Endothelial cell (in vitro differentiated cells): Measurements from ENCODE around the gene SPPL3. TPM values are rescaled to one million over a fixed set of nuclear protein-coding genes. Genes with fewer than 3 reads are reported as not detected.
"Not testable (repeated sequence)": the region's sequence is repeated elsewhere in the genome, so short reads cannot be mapped to it uniquely, and the experiment has no call there.

Experiments
- DNase-seq: peaks from one replicate; pipeline ENCODE4 v3.0.0; 2021; ENCODE audit warnings: low spot score
- H3K27ac Mint-ChIP-seq: one replicate; pipeline ENCODE4 v1.8.0; 2021; ENCODE audit warnings: mixed read lengths, inconsistent platforms; ENCODE audit not compliant: unreplicated experiment
- H3K27me3 Mint-ChIP-seq: one replicate; pipeline ENCODE4 v1.8.0; 2021; ENCODE audit warnings: mild to moderate bottlenecking, moderate library complexity, mixed read lengths, inconsistent platforms; ENCODE audit not compliant: unreplicated experiment
- H3K36me3 Mint-ChIP-seq: one replicate; pipeline ENCODE4 v1.8.0; 2021; ENCODE audit warnings: mild to moderate bottlenecking, low read depth, mixed read lengths, inconsistent platforms; ENCODE audit not compliant: unreplicated experiment
- H3K4me1 Mint-ChIP-seq: one replicate; pipeline ENCODE4 v1.8.0; 2021; ENCODE audit warnings: mild to moderate bottlenecking, mixed read lengths, inconsistent platforms; ENCODE audit not compliant: unreplicated experiment
- H3K4me3 Mint-ChIP-seq: one replicate; pipeline ENCODE4 v1.8.0; 2021; ENCODE audit warnings: mild to moderate bottlenecking, mixed read lengths, inconsistent platforms; ENCODE audit not compliant: unreplicated experiment
- H3K9me3 Mint-ChIP-seq: one replicate; pipeline ENCODE4 v1.8.0; 2021; ENCODE audit warnings: mixed read lengths, inconsistent platforms; ENCODE audit not compliant: unreplicated experiment
- CTCF ChIP-seq: fragments of 200-600 bp; sonication (generic); IDR thresholded peaks from one replicate; pipeline ENCODE4 v1.5.0; 2021; ENCODE audit warnings: antibody characterized with exemption; ENCODE audit not compliant: unreplicated experiment
- total RNA-seq: library from RNA; stranded (reverse); fragmentation: NEBNext Ultra II Directional; extraction: Animal tissue kit (Norgen Biotek cat#: 25700); gene quantifications from one replicate; pipeline ENCODE4 v1.2.1, GENCODE V29; 2021; ENCODE audit not compliant: unreplicated experiment

The SPPL3 gene
- total RNA-seq, 1 donor from 2014 or later: 55.4 TPM

DNA sequence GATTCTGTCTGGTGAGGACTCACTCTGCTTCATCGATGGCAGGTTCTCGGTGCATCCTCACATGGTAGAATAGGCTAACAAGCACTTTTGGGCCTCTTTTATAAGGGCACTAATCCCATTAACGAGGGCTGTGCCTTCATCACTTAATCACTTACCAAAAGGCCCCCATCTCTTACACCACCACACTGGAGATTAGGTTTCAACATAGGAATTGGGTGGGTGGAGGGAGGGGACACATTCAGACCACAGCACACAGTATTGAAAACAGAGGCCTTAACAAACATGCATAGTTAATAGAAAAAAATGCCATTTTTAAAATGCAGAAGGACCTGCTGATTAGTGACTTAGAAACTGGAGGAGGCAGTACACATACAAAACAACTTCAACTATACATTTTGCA is 61.6 kb downstream of the SPPL3 start:
- no peak for TF ChIP-seq CTCF
- Mint-ChIP-seq H3K4me3 (no peak overlapping the region), H3K4me1 (no peaks in the 10 kb centered on the region), H3K27me3 (peaks cover 1% of the 10 kb centered on the region), H3K36me3 (peaks cover 4% of the 10 kb centered on the region), H3K27ac (no peak overlapping the region), H3K9me3 (no peaks in the 10 kb centered on the region)
- DNase-seq: no peak

GRCh38 chr12:120841525-120841924 is 62.6 kb downstream of the SPPL3 start:
- no peaks in the 10 kb centered on the region for H3K9me3 Mint-ChIP-seq
- H3K27ac Mint-ChIP-seq: no peak overlapping the region
- no peak for TF ChIP-seq CTCF
- peaks cover 1% of the 10 kb centered on the region for H3K27me3 Mint-ChIP-seq
- H3K36me3 Mint-ChIP-seq: peaks cover 4% of the 10 kb centered on the region
- H3K4me1 Mint-ChIP-seq: no peaks in the 10 kb centered on the region
- DNase-seq: no peak
- H3K4me3 Mint-ChIP-seq: no peak overlapping the region

DNA sequence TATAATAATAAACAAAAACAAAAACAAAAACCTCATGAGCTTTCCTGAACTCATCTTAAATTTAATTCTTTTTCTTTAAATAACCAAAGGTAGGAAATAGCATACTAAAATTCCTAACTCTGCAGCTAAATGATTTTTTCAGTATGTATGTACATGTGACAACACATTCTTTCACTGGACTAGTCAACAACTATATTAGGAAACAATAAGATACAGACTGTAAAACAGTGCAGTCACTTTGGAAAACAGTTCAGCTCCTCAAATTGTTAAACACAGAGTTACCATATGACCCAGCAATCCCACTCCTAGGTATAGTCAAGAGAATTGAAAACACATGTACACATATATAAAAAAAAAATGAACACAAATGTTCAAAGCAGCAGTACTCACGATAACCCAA is 64.7 kb downstream of the SPPL3 start:
- no peak for DNase-seq
- no peaks in the 10 kb centered on the region for H3K9me3 Mint-ChIP-seq
- peaks cover 4% of the 10 kb centered on the region for H3K36me3 Mint-ChIP-seq
- no peak overlapping the region for H3K4me3 Mint-ChIP-seq
- no peaks in the 10 kb centered on the region for H3K27me3 Mint-ChIP-seq
- TF ChIP-seq CTCF: no peak
- H3K4me1 Mint-ChIP-seq: peaks cover 3% of the 10 kb centered on the region
- no peak overlapping the region for H3K27ac Mint-ChIP-seq

GRCh38 chr12:120838629-120839383 is 65.4 kb downstream of the SPPL3 start:
- DNase-seq, H3K4me1 Mint-ChIP-seq, H3K27me3 Mint-ChIP-seq, H3K36me3 Mint-ChIP-seq, H3K27ac Mint-ChIP-seq, H3K4me3 Mint-ChIP-seq, H3K9me3 Mint-ChIP-seq: not testable (repeated sequence)

- Mint-ChIP-seq H3K27ac (no peak overlapping the region), H3K4me1 (peaks cover 5% of the 10 kb centered on the region), H3K36me3 (peaks cover 4% of the 10 kb centered on the region), H3K27me3 (no peaks in the 10 kb centered on the region), H3K9me3 (no peaks in the 10 kb centered on the region), H3K4me3 (no peak overlapping the region)
- no peak for DNase-seq
- no peak for TF ChIP-seq CTCF
Observed at GRCh38 chr12:120836114-120836684, 68.0 kb downstream of the SPPL3 start.
